Ovary (tissue), 9 donors: Measurements from ENCODE around the gene SCYGR5. TPM values are rescaled to one million over a fixed set of nuclear protein-coding genes. Genes with fewer than 3 reads are reported as not detected.

Source experiments
- DNase-seq, 5 donors: peaks; one replicate each; pipeline ENCODE4 v3.0.0-alpha.2; 2019 to 2020
- H3K27ac ChIP-seq, 2 donors: fragments of 200-600 bp; one replicate each; pipeline versions ENCODE4 v1.5.1 to v1.8.0; 2019 to 2022
- H3K27me3 ChIP-seq: fragments of 200-600 bp; one replicate; pipeline ENCODE4 v1.8.0; 2022
- H3K36me3 ChIP-seq: fragments of 200-600 bp; sonication (generic); one replicate; pipeline ENCODE4 v1.5.1; 2019
- H3K4me1 ChIP-seq: one replicate; pipeline ENCODE4 v1.8.1; 2013; ENCODE audit warnings: mild to moderate bottlenecking, moderate library complexity; ENCODE audit not compliant: insufficient read depth
- H3K4me3 ChIP-seq: fragments of 200-600 bp; sonication (generic); one replicate; pipeline ENCODE4 v1.5.1; 2017
- H3K9me3 ChIP-seq, 2 donors: fragments of 200-600 bp in 1 of 2; sonication (generic) in 1 of 2; one replicate each; pipeline versions ENCODE4 v1.5.1 to v1.8.1; 2013 to 2019; ENCODE audit warnings: mild to moderate bottlenecking in 1 of 2, moderate library complexity in 1 of 2
- CTCF ChIP-seq, 3 donors: fragments of 450-650 bp in 2 of 3; fragments of 200-600 bp in 1 of 3; IDR thresholded peaks; one replicate each; pipeline versions ENCODE4 v1.5.1 to v1.8.0; 2016 to 2022; ENCODE audit warnings: antibody characterized with exemption in 3 of 3, mild to moderate bottlenecking in 1 of 3
- EP300 ChIP-seq: sonication (generic); formaldehyde crosslinking; IDR thresholded peaks from one replicate; pipeline ENCODE4 v1.6.1; 2017; ENCODE audit warnings: antibody characterized with exemption
- POLR2A ChIP-seq: fragments of 450-650 bp; IDR thresholded peaks from one replicate; pipeline ENCODE4 v1.6.1; 2017; ENCODE audit warnings: antibody characterized with exemption, mild to moderate bottlenecking, moderate library complexity
- WGBS, 3 donors: extraction: QIAGEN DNeasy Blood & Tissue Kit in 1 of 3; methylation state at CpG; one replicate each; pipeline versions ENCODE4 v1.1.5 to v1.1.7; 2013 to 2017; 5-methylcytosine and 5-hydroxymethylcytosine counted together
- intact Hi-C, 4 donors: fragments of 100-400 bp; cut with DNase I; formaldehyde crosslinking; loops; one replicate each; pipeline versions ENCODE4 v1.11.0 to v1.15.1; 2022 to 2023
- polyA plus RNA-seq, 2 donors: library from polyadenylated mRNA; stranded (reverse); fragments of 200-250 nt in 1 of 2; fragments of 350-450 nt in 1 of 2; fragmentation: Illumina TruSeq in 1 of 2; extraction: RNeasy Lipid Tissue Mini Kit (QIAGEN cat#74804) in 1 of 2; gene quantifications; one replicate each; pipeline ENCODE4 v1.2.3, GENCODE V29; 2013 to 2014
- total RNA-seq, 7 donors: library from RNA; depleted of rRNA in 2 of 7; stranded (reverse); fragments of >200 nt in 2 of 7; fragmentation: NEBNext Ultra II Directional in 3 of 7; extraction: Animal tissue kit (Norgen Biotek cat#: 25700) in 3 of 7; gene quantifications; one replicate each; pipeline versions ENCODE4 v1.1.0 to v1.2.4, GENCODE V29; 2016 to 2023
- donor health status: DM: no; HTN: no; CAD: no; lungs with moderate emphysema.
- donor health status: DM: no; HTN: no; CAD: no.
- donor health status: Bipolar disorder and iron deficiency.
- donor health status: DM: yes; HTN: yes; CAD: no.
- donor health status: DM: no; HTN: no; CAD: no.
- donor health status: DM: yes; HTN: yes; CAD: no.

SCYGR5 gene
- total and polyA plus RNA-seq, 9 donors: not detected

DNA sequence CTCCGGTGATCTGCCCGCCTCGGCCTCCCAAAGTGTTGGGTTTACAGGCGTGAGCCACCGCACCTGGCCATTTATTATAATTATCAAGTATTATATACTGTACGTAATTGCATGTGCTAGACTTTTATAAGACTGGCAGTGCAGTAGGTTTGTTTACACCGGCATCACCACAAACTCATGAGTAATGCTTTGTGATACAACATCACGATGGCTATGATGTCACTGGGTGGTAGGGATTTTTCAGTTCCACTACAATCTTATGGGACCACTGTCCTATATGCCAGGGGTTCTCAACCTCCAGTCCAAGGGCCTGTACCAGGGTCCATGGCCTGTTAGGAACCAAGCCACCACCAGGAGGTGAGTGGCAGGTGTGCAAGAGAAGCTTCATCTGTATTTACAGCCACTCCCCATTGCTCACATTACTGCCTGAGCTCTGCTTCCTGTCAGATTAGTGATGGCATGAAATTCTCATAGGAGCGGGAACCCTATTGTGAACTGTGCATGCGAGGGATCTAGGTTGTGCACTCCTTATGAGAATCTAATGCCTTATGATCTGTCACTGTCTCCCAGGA is 39.9 kb upstream of the SCYGR5 start:
- no peak overlapping the region for H3K4me3 ChIP-seq
- H3K27me3 ChIP-seq: no peaks in the 10 kb centered on the region
- no peaks in the 10 kb centered on the region for H3K36me3 ChIP-seq
- no peak for DNase-seq
- no peaks in the 10 kb centered on the region for H3K9me3 ChIP-seq
- intact Hi-C loops: no loop called here
- H3K4me1 ChIP-seq: no peaks in the 10 kb centered on the region
- 91 to 99% (median 97%) methylated on average over 10 of the region's 10 CpGs for WGBS, 3 donors
- TF ChIP-seq CTCF (IDR thresholded peaks at IDR 0.05): no peak
- no peak for TF ChIP-seq POLR2A
- H3K27ac ChIP-seq: no peak overlapping the region

DNA sequence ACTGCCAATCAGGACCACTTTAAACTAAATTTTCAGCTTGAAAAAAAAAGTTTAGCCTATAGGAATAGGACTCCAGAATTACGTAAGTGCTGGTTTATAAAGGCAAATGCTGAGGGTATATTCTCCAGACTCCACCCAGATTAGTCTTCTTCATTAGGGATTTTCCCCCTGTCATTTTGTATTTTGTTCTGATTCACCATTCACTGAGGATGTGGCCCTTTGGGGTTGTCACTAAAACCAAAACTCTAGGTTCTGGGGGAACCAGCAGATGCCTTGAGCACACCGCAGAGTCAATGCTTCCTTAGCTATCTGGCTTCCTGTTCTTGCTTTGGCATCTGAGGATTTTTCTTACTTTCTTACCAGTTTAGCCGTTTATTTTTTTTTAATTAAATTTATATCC is 38.8 kb upstream of the SCYGR5 start:
- TF ChIP-seq POLR2A: no peak
- no peak for TF ChIP-seq EP300
- no peak for TF ChIP-seq CTCF (IDR thresholded peaks at IDR 0.05)
- Histone ChIP-seq H3K9me3 (no peaks in the 10 kb centered on the region), H3K27me3 (no peaks in the 10 kb centered on the region), H3K27ac (no peak overlapping the region), H3K4me1 (no peaks in the 10 kb centered on the region), H3K36me3 (no peaks in the 10 kb centered on the region), H3K4me3 (no peak overlapping the region)
- intact Hi-C loops: no loop called here
- 78 to 93% (median 92%) methylated on average over 3 of the region's 3 CpGs for WGBS, 3 donors
- DNase-seq: no peak

DNA sequence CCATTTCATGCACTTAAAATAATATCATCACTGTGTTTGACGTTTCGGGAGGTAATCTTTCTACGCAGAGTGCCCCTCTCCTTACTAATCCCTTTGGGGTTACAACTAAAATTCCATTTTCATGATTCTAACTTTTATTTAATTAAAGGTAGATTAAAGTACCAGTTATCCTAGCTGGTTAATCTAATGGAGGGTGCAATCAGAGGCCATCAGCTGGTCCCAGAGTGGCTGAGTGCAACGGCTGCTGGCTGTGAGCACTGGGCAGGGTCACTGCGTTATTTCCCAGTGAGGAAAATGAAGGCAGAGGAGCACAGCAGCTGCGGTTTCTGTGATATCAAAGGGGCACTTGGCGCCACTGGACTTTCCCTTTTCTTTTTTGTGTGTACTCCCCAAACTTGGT is 37.2 kb upstream of the SCYGR5 start:
- Histone ChIP-seq H3K36me3 (no peaks in the 10 kb centered on the region), H3K27me3 (no peaks in the 10 kb centered on the region), H3K4me1 (no peaks in the 10 kb centered on the region), H3K27ac (no peak overlapping the region), H3K4me3 (no peak overlapping the region), H3K9me3 (no peaks in the 10 kb centered on the region)
- DNase-seq: no peak
- TF ChIP-seq EP300: no peak
- no peak for TF ChIP-seq POLR2A
- no peak for TF ChIP-seq CTCF (IDR thresholded peaks at IDR 0.05)
- WGBS, 3 donors: 45 to 65% (median 56%) methylated on average over 7 of the region's 7 CpGs
- intact Hi-C loops: no loop called here

GRCh38 chr2:227630322-227630721 is 36.3 kb upstream of the SCYGR5 start:
- Histone ChIP-seq H3K36me3 (no peaks in the 10 kb centered on the region), H3K27ac (no peak overlapping the region), H3K4me1 (no peaks in the 10 kb centered on the region), H3K9me3 (no peaks in the 10 kb centered on the region), H3K4me3 (no peak overlapping the region), H3K27me3 (no peaks in the 10 kb centered on the region)
- no peak for DNase-seq
- intact Hi-C loops: no loop called here
- WGBS, 3 donors: 78 to 82% (median 80%) methylated on average over 3 of the region's 3 CpGs
- TF ChIP-seq CTCF (IDR thresholded peaks at IDR 0.05) (no peak), EP300 (no peak), POLR2A (no peak)
